Measurements from ENCODE around the gene NCBP1.
"Not testable (repeated sequence)": the region's sequence is repeated elsewhere in the genome, so short reads cannot be mapped to it uniquely, and the experiment has no call there.

Gene NCBP1

GRCh38 chr9:97682242-97682641 is 48.6 kb downstream of the NCBP1 start:
- no peak for DNase-seq

GRCh38 chr9:97688654-97689053 is 55.0 kb downstream of the NCBP1 start:
- DNase-seq, result no peak

- DNase-seq, result no peak
Observed at GRCh38 chr9:97689401-97690180, 56.0 kb downstream of the NCBP1 start.

- no peak for DNase-seq
Observed at GRCh38 chr9:97694769-97695168, 61.1 kb downstream of the NCBP1 start.

GRCh38 chr9:97695390-97695789 is 61.8 kb downstream of the NCBP1 start:
- no peak for DNase-seq

- DNase-seq, result no peak
Observed at GRCh38 chr9:97695995-97696802, 62.6 kb downstream of the NCBP1 start.

- peak; percentile 97 for DNase-seq
Observed at GRCh38 chr9:97696803-97697601, 63.4 kb downstream of the NCBP1 start, which contains the start of gene XPA. Gene XPA (minus strand): TSS chr9:97697340. CDS start chr9:97697292, 48 bp downstream.

GRCh38 chr9:97697837-97698236 is 64.2 kb downstream of the NCBP1 start:
- DNase-seq, result peak; percentile 7

- DNase-seq, result no peak
Observed at GRCh38 chr9:97698865-97699264, 65.2 kb downstream of the NCBP1 start.

- DNase-seq, result not testable (repeated sequence)
Observed at GRCh38 chr9:97699281-97699680, 65.7 kb downstream of the NCBP1 start.

- not testable (repeated sequence) for DNase-seq
Observed at GRCh38 chr9:97699824-97700223, 66.2 kb downstream of the NCBP1 start.

GRCh38 chr9:97703437-97704344 is 70.1 kb downstream of the NCBP1 start:
- DNase-seq, result peak; percentile 53

GRCh38 chr9:97704345-97704677 is 70.7 kb downstream of the NCBP1 start:
- no peak for DNase-seq

- DNase-seq, result no peak
Observed at GRCh38 chr9:97704851-97705250, 71.2 kb downstream of the NCBP1 start.

GRCh38 chr9:97705354-97705950 is 71.8 kb downstream of the NCBP1 start:
- DNase-seq, result no peak

GRCh38 chr9:97706246-97706645 is 72.6 kb downstream of the NCBP1 start:
- DNase-seq, result no peak

- peak; percentile 63 for DNase-seq
Observed at GRCh38 chr9:97710356-97711222, 77.0 kb downstream of the NCBP1 start.

GRCh38 chr9:97711223-97711626 is 77.6 kb downstream of the NCBP1 start:
- no peak for DNase-seq

GRCh38 chr9:97714435-97714834 is 80.8 kb downstream of the NCBP1 start:
- DNase-seq, result no peak

- DNase-seq, result no peak
Observed at GRCh38 chr9:97717866-97718265, 84.2 kb downstream of the NCBP1 start.

GRCh38 chr9:97721396-97721795 is 87.8 kb downstream of the NCBP1 start:
- DNase-seq, result no peak
